CD4-positive, alpha-beta T cell treated with Interleukin-6 at 100 ng/mL for 8 hours (primary cell): ENCODE results near the gene PLAAT3.
"Not testable (repeated sequence)": the region's sequence is repeated elsewhere in the genome, so short reads cannot be mapped to it uniquely, and the experiment has no call there.

Experiments
- DNase-seq: peaks from one replicate; pipeline ENCODE4 v3.0.0-alpha.2; 2020; ENCODE audit warnings: mixed read lengths, low spot score

The PLAAT3 gene

GRCh38 chr11:63609536-63609935 lies 4.7 kb downstream of the PLAAT3 start:
- DNase-seq, result no peak

- no peak for DNase-seq
These were observed 5.6 kb downstream of the PLAAT3 start for GRCh38 chr11:63608353-63609345.

GRCh38 chr11:63603180-63603518 lies 11.1 kb downstream of the PLAAT3 start:
- DNase-seq, result no peak

- not testable (repeated sequence) for DNase-seq
These were observed 11.7 kb downstream of the PLAAT3 start for GRCh38 chr11:63602290-63603179.

- DNase-seq, result no peak
These were observed 14.8 kb downstream of the PLAAT3 start for GRCh38 chr11:63599211-63600122.

- DNase-seq, result no peak
These were observed 15.7 kb downstream of the PLAAT3 start for GRCh38 chr11:63598556-63598955.

- no peak for DNase-seq
These were observed 18.9 kb downstream of the PLAAT3 start for GRCh38 chr11:63595296-63595695.

- DNase-seq, result no peak
These were observed 21.2 kb downstream of the PLAAT3 start for GRCh38 chr11:63592975-63593395.

- DNase-seq, result no peak
These were observed 24.0 kb downstream of the PLAAT3 start for GRCh38 chr11:63590024-63590788.

GRCh38 chr11:63589000-63589399 lies 25.2 kb downstream of the PLAAT3 start:
- DNase-seq, result no peak

GRCh38 chr11:63586451-63587166 lies 27.6 kb downstream of the PLAAT3 start:
- no peak for DNase-seq

GRCh38 chr11:63583357-63583677 lies 30.9 kb downstream of the PLAAT3 start:
- no peak for DNase-seq

- DNase-seq, result not testable (repeated sequence)
These were observed 33.0 kb downstream of the PLAAT3 start for GRCh38 chr11:63581224-63581623.

- not testable (repeated sequence) for DNase-seq
These were observed 35.4 kb downstream of the PLAAT3 start for GRCh38 chr11:63578882-63579281.

- no peak for DNase-seq
These were observed 39.2 kb downstream of the PLAAT3 start for GRCh38 chr11:63574856-63575602.

GRCh38 chr11:63573881-63574855 lies 40.1 kb downstream of the PLAAT3 start:
- DNase-seq, result peak; percentile 47

- no peak for DNase-seq
These were observed 42.1 kb downstream of the PLAAT3 start for GRCh38 chr11:63572026-63572688.

- DNase-seq, result no peak
These were observed 44.7 kb downstream of the PLAAT3 start for GRCh38 chr11:63569570-63569969.
